Body of pancreas (tissue), 4 donors: ENCODE measurements around the gene CDCA4.

Experiments
- POLR2A ChIP-seq, 3 donors: fragments of 450-650 bp; IDR thresholded peaks; one replicate each; pipeline ENCODE4 v1.6.1; 2016; ENCODE audit warnings: antibody characterized with exemption in 3 of 3, mild to moderate bottlenecking in 2 of 3
- TF ChIP-seq, protein P1 (sequence below), 7 experiments: fragments of 450-650 bp in 4 of 7; fragments of 200-600 bp in 3 of 7; sonication (generic) in 3 of 7; IDR thresholded peaks; one replicate each; pipeline ENCODE4 v1.5.1; 2016 to 2019; ENCODE audit warnings: antibody characterized with exemption in 7 of 7

DNA sequence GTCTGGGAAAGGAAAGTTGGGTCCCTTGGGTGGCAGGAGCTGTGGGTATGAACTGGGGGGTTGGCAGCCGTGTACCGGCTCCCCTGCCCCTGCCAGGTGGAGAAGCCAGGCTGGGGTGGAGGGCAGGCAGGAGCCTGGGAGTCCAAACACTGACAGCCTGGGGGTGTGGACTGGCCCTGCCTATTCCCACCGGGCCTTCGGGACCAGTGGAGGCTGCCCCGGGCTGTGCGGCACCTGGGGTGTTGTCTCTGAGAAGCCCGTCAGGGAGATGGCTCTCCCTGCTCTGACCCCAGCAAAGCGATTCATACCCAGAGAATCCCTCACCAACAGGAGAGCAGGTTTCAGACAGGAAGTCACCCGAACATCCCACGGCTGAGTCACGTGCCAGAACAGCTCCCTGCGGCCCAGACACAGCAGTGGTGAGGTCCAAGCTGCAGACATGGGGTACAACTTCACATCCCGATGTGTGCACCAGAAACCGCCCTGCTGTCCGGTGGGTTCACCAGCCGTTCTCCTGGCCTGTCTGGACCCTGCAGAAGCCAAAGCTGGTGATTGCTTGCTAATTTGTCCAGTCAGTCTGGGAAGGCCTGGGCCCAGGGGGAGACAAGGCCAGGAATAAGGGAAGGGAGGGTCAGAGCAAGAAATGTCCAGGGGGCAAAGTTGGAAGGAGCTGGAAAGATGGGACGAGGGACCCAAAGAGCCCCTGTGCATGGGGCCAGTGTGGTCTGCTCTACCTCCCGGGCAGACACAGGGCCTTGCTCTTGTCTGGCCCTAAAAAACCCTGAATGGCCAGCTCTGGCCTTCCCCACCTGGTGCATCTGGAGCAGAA, 46.5 kb upstream of the CDCA4 start:
- TF ChIP-seq, protein P1, sequence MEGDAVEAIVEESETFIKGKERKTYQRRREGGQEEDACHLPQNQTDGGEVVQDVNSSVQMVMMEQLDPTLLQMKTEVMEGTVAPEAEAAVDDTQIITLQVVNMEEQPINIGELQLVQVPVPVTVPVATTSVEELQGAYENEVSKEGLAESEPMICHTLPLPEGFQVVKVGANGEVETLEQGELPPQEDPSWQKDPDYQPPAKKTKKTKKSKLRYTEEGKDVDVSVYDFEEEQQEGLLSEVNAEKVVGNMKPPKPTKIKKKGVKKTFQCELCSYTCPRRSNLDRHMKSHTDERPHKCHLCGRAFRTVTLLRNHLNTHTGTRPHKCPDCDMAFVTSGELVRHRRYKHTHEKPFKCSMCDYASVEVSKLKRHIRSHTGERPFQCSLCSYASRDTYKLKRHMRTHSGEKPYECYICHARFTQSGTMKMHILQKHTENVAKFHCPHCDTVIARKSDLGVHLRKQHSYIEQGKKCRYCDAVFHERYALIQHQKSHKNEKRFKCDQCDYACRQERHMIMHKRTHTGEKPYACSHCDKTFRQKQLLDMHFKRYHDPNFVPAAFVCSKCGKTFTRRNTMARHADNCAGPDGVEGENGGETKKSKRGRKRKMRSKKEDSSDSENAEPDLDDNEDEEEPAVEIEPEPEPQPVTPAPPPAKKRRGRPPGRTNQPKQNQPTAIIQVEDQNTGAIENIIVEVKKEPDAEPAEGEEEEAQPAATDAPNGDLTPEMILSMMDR (IDR thresholded peaks at IDR 0.05) = no peak
- TF ChIP-seq POLR2A (IDR thresholded peaks at IDR 0.05) = no peak
